ENCODE measurements around the gene AP1B1.

Gene AP1B1

GRCh38 chr22:29325356-29325755, 63.0 kb downstream of the AP1B1 start:
- H3K9me3 Mint-ChIP-seq (ENCODE audit: low read depth) = no peaks in the 10 kb centered on the region
- no peak overlapping the region for H3K4me3 Mint-ChIP-seq
- H3K4me1 Mint-ChIP-seq (ENCODE audit: low read depth) = no peaks in the 10 kb centered on the region
- H3K27ac Mint-ChIP-seq = no peak overlapping the region
- no peaks in the 10 kb centered on the region for H3K36me3 Mint-ChIP-seq
- H3K27me3 Mint-ChIP-seq = no peaks in the 10 kb centered on the region

DNA sequence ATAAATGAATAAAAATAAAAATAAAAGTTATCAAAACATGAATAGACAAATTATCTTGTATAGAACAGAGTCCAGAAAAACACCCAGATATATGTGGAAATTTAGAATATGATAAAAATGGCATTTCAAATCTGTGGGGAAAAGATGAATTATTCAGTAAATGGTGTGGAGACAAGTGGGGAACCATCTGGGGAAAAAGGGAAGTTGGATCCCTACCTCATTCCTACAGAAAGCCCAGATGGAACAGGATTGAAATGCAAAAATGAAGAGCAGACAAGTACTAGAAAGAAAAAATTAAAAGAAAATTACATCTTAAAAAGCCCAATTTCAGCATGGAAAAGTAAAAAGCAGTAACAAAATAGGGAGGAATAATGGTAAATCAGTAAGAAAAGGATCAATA, 64.7 kb downstream of the AP1B1 start:
- Mint-ChIP-seq H3K9me3 (ENCODE audit: low read depth) (no peaks in the 10 kb centered on the region), H3K4me3 (no peak overlapping the region), H3K27ac (no peak overlapping the region), H3K4me1 (ENCODE audit: low read depth) (no peaks in the 10 kb centered on the region), H3K36me3 (no peaks in the 10 kb centered on the region), H3K27me3 (no peaks in the 10 kb centered on the region)

DNA sequence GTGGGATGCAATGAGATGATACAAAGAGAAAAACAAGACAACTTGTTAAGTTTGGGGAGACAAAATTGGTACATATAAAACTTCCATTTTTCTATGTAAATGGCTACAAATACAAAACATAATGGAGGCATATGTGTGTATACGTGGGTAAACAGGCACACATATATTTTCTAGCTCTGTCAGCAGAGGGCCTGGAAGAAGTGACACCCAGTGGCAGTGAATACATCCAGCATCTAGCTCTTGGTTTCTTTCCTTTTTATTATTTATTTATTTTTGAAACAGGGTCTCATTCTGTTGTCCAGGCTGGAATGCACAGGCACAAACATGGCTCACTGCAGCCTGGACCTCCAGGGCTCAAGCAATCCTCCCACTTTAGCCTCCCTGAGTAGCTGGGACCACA, 67.8 kb downstream of the AP1B1 start:
- H3K27ac Mint-ChIP-seq = no peak overlapping the region
- H3K4me1 Mint-ChIP-seq (ENCODE audit: low read depth) = no peaks in the 10 kb centered on the region
- H3K36me3 Mint-ChIP-seq = no peaks in the 10 kb centered on the region
- no peak overlapping the region for H3K4me3 Mint-ChIP-seq
- H3K27me3 Mint-ChIP-seq = peaks cover 2% of the 10 kb centered on the region
- no peaks in the 10 kb centered on the region for H3K9me3 Mint-ChIP-seq (ENCODE audit: low read depth)

DNA sequence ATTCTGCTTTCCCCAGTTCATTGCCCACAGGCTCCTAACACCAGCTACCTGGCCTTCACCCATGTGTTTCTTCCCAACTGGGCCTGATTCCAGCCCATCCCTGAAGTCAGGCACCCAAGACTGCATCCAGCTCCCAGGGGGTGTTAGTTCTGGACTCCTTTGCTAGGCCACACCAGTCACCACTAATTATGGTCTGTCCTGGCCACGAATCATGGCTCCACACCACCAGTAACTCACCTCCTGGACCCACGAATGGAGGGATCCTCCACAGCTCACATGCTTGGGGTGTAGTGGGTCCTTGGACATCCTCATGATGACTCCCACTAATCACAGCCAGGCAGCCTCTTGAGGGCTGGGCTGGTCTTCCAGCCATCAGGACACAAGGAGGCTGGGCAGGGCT, 69.3 kb downstream of the AP1B1 start:
- no peak overlapping the region for H3K27ac Mint-ChIP-seq
- no peaks in the 10 kb centered on the region for H3K9me3 Mint-ChIP-seq (ENCODE audit: low read depth)
- peaks cover 7% of the 10 kb centered on the region for H3K27me3 Mint-ChIP-seq
- peaks cover 8% of the 10 kb centered on the region for H3K4me1 Mint-ChIP-seq (ENCODE audit: low read depth)
- no peaks in the 10 kb centered on the region for H3K36me3 Mint-ChIP-seq
- H3K4me3 Mint-ChIP-seq = no peak overlapping the region

DNA sequence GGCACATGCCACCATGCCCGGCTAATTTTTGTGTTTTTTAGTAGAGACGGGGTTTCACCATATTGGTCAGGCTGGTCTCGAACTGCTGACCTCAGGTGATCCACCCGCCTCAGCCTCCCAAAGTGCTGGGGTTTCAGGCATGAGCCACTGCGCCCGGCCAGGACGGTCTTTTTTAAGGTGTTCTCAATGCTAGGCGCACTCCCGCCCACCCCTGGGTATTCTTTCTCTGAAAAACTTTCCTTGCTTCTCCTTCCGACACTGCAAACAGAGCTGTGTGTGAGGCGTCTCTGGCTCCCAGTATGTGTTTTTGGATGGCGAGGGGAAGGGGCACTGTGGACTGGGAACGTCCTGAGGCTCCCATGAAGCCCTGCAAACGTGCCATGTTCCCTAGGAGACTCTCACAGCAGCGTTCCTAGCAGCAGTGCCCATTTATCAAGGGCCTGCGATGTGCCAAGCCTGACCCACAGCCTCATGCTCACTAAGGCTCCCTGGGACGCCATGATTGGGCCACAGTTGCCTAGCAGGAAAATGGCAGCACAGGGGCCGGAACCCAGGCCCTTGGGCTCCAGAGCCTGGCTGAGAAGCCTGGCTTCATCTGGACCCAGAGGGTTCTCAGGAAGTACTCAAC, 70.4 kb downstream of the AP1B1 start:
- no peaks in the 10 kb centered on the region for H3K36me3 Mint-ChIP-seq
- no peak overlapping the region for H3K4me3 Mint-ChIP-seq
- H3K27ac Mint-ChIP-seq = no peak overlapping the region
- peaks cover 13% of the 10 kb centered on the region for H3K4me1 Mint-ChIP-seq (ENCODE audit: low read depth)
- H3K27me3 Mint-ChIP-seq = peaks cover 16% of the 10 kb centered on the region
- no peaks in the 10 kb centered on the region for H3K9me3 Mint-ChIP-seq (ENCODE audit: low read depth)

GRCh38 chr22:29316141-29316828, 72.1 kb downstream of the AP1B1 start:
- Mint-ChIP-seq H3K27me3 (peaks cover 23% of the 10 kb centered on the region), H3K27ac (no peak overlapping the region), H3K4me1 (ENCODE audit: low read depth) (peaks cover 13% of the 10 kb centered on the region), H3K36me3 (no peaks in the 10 kb centered on the region), H3K4me3 (peak overlapping the region; percentile 52), H3K9me3 (ENCODE audit: low read depth) (no peaks in the 10 kb centered on the region)

DNA sequence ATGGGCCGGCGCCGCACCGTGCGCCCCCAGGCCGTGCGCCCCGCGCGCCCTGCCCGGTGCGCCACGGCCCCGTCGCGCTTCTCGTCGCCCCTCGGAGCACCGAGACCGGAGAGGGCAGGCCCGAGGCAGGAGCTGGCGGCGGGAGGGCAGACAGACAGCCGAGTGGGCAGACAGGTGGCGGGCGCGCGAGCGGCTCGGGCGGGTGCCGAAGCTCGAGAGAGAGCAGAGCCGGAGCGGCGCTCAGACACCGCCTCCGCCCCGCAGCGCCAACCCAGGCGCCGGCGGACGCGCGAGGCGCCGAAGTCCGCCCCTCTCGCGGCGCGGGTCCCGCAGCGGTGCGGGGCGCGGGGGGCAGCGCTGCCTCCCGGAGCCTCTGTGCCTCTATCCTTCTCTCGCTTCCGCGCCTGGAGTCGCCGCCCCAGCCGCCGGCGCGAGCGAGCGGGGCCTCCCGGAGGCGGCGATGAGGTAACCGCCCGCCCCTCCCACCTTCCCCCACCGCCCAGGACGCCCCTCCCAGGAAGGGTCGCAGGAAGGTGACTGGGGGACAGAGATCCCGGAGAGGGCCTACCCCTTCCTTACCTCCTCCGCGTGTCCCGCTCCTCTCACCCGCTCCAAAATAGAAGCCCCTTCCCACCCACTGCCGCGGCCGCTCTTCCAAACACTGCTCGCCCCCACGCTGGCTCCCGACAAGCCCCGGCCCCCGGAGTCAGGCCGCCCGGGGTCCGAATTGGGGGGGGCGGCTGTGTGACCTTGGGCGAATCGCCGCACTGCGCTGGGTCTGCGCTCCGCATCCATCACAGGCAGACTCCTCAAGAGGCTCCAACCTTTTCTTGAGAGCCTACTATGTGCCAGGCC, 72.9 kb downstream of the AP1B1 start, which contains the start of gene RASL10A:
Gene RASL10A (minus strand): TSS at position 412 of the 855 bp plus-strand sequence. CDS start 451 bp downstream, outside the sequence.
- no peak within 1 kb of the TSS for H3K27ac Mint-ChIP-seq
- H3K4me1 Mint-ChIP-seq (ENCODE audit: low read depth) = peaks cover 15% of the 10 kb centered on the region
- no peaks in the 10 kb centered on the region for H3K36me3 Mint-ChIP-seq
- peak within 1 kb of the TSS; percentile 52 for H3K4me3 Mint-ChIP-seq
- H3K9me3 Mint-ChIP-seq (ENCODE audit: low read depth) = no peaks in the 10 kb centered on the region
- peaks cover 23% of the 10 kb centered on the region for H3K27me3 Mint-ChIP-seq

GRCh38 chr22:29314537-29315285, 73.7 kb downstream of the AP1B1 start:
- Mint-ChIP-seq H3K27me3 (peaks cover 23% of the 10 kb centered on the region), H3K4me1 (ENCODE audit: low read depth) (peaks cover 16% of the 10 kb centered on the region), H3K9me3 (ENCODE audit: low read depth) (no peaks in the 10 kb centered on the region), H3K4me3 (peak overlapping the region; percentile 30), H3K36me3 (no peaks in the 10 kb centered on the region), H3K27ac (no peak overlapping the region)

GRCh38 chr22:29313576-29314466, 74.5 kb downstream of the AP1B1 start:
- peaks cover 23% of the 10 kb centered on the region for H3K27me3 Mint-ChIP-seq
- no peak overlapping the region for H3K27ac Mint-ChIP-seq
- peak overlapping the region; percentile 30 for H3K4me3 Mint-ChIP-seq
- H3K9me3 Mint-ChIP-seq (ENCODE audit: low read depth) = no peaks in the 10 kb centered on the region
- no peaks in the 10 kb centered on the region for H3K36me3 Mint-ChIP-seq
- H3K4me1 Mint-ChIP-seq (ENCODE audit: low read depth) = peaks cover 19% of the 10 kb centered on the region

DNA sequence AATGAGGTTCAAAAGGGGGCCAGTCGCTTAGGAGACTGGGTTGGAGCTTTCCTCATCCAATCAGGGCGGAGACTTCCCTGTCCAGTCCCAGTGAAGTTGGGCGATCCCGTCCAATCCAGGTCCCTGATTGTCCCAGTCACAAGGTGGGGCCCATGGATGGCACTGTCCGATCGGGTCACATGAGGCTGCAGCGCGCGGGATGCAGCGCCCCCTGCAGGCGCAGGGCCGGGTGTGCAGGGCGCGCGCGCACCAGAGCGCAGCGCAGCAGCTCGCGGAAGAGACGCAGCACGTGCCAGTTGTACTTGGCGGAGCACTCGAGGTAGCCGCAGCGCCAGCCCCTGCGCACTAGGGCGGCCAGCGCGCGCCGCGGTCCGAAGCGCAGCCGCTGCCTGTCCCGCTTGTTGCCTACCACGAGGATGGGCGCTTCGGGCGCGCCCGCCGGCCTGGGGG, 75.2 kb downstream of the AP1B1 start:
- H3K4me1 Mint-ChIP-seq (ENCODE audit: low read depth) = peaks cover 24% of the 10 kb centered on the region
- no peak overlapping the region for H3K4me3 Mint-ChIP-seq
- peaks cover 23% of the 10 kb centered on the region for H3K27me3 Mint-ChIP-seq
- H3K27ac Mint-ChIP-seq = no peak overlapping the region
- H3K9me3 Mint-ChIP-seq (ENCODE audit: low read depth) = no peaks in the 10 kb centered on the region
- no peaks in the 10 kb centered on the region for H3K36me3 Mint-ChIP-seq

GRCh38 chr22:29312218-29313125, 75.9 kb downstream of the AP1B1 start:
- Mint-ChIP-seq H3K9me3 (ENCODE audit: low read depth) (no peaks in the 10 kb centered on the region), H3K36me3 (no peaks in the 10 kb centered on the region), H3K27me3 (peaks cover 23% of the 10 kb centered on the region), H3K4me1 (ENCODE audit: low read depth) (peaks cover 26% of the 10 kb centered on the region), H3K27ac (no peak overlapping the region), H3K4me3 (no peak overlapping the region)

- H3K4me1 Mint-ChIP-seq (ENCODE audit: low read depth) = peaks cover 28% of the 10 kb centered on the region
Measured at GRCh38 chr22:29311464-29312217, 76.7 kb downstream of the AP1B1 start.

More at GRCh38 chr22:29311464-29312217, 76.7 kb downstream of the AP1B1 start:
- Mint-ChIP-seq H3K9me3 (ENCODE audit: low read depth) (no peaks in the 10 kb centered on the region), H3K27me3 (peaks cover 23% of the 10 kb centered on the region), H3K27ac (no peak overlapping the region), H3K4me3 (no peak overlapping the region), H3K36me3 (no peaks in the 10 kb centered on the region)
